Bronchial epithelial cell (primary cell): ENCODE results near the gene CYRIA. TPM values are rescaled to one million over a fixed set of nuclear protein-coding genes. Genes with fewer than 3 reads are reported as not detected.

ENCODE experiments used
- DNase-seq: peaks from one replicate; pipeline ENCODE4 v3.0.0-alpha.2; 2010; ENCODE audit warnings: low read depth
- FAIRE-seq: peaks from 2 replicates; lab custom pipeline; 2011; peaks lifted over from hg19 to GRCh38; lab: Jason Lieb, UNC
- H3K27me3 ChIP-seq: 2 replicates; pipeline ENCODE4 v1.5.1; 2011; ENCODE audit warnings: low read length; ENCODE audit not compliant: control insufficient read depth, insufficient read depth
- H3K36me3 ChIP-seq: 2 replicates; pipeline ENCODE4 v1.5.1; 2011; ENCODE audit warnings: low read length; ENCODE audit not compliant: control insufficient read depth, insufficient read depth
- H3K4me3 ChIP-seq: 2 replicates; pipeline ENCODE4 v1.5.1; 2011; ENCODE audit warnings: mild to moderate bottlenecking, low read depth, low read length, control low read depth
- total RNA-seq: library from RNA; depleted of rRNA; stranded (reverse); fragments of >200 nt; gene quantifications from 2 replicates; pipeline ENCODE4 v1.2.1, GENCODE V29; 2014
- TF ChIP-seq, protein P1 (sequence below): IDR thresholded peaks from 2 replicates; pipeline ENCODE4 v1.5.1; 2011; ENCODE audit warnings: mild to moderate bottlenecking, moderate library complexity, low read length, control low read depth, inconsistent platforms; ENCODE audit not compliant: insufficient read depth, severe bottlenecking

CYRIA gene
- total RNA-seq, 1 donor from 2014 or later: 0.79 TPM

DNA sequence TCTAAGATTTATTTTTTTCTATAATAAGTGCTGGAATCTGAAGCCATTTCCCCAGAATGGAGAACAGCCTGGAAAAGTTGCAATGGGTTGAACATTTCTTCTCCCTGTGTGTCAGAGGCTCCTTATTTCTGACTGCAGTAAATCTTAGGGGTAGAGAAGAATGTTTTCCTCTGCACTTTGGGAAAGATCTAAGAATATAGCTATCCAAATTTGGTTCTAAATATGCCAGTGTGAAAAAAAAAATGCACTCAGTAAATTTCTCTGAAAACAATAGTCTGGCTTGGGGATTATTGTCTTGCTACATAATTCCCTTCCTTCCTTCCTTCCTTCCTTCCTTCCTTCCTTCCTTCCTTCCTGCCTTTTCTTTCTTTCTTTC lies 19.7 kb upstream of the CYRIA start:
- DNase-seq (no peak), FAIRE-seq (no peak)
- Histone ChIP-seq H3K4me3 (no peak overlapping the region), H3K36me3 (no peaks in the 10 kb centered on the region), H3K27me3 (no peaks in the 10 kb centered on the region)
- TF ChIP-seq, protein P1, sequence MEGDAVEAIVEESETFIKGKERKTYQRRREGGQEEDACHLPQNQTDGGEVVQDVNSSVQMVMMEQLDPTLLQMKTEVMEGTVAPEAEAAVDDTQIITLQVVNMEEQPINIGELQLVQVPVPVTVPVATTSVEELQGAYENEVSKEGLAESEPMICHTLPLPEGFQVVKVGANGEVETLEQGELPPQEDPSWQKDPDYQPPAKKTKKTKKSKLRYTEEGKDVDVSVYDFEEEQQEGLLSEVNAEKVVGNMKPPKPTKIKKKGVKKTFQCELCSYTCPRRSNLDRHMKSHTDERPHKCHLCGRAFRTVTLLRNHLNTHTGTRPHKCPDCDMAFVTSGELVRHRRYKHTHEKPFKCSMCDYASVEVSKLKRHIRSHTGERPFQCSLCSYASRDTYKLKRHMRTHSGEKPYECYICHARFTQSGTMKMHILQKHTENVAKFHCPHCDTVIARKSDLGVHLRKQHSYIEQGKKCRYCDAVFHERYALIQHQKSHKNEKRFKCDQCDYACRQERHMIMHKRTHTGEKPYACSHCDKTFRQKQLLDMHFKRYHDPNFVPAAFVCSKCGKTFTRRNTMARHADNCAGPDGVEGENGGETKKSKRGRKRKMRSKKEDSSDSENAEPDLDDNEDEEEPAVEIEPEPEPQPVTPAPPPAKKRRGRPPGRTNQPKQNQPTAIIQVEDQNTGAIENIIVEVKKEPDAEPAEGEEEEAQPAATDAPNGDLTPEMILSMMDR: no peak

GRCh38 chr2:16684676-16685339 lies 19.2 kb upstream of the CYRIA start:
- no peaks in the 10 kb centered on the region for H3K36me3 ChIP-seq
- no peak for DNase-seq
- no peak overlapping the region for H3K4me3 ChIP-seq
- H3K27me3 ChIP-seq: no peaks in the 10 kb centered on the region
- TF ChIP-seq, protein P1: no peak
- no peak for FAIRE-seq

GRCh38 chr2:16683576-16683975 lies 17.9 kb upstream of the CYRIA start:
- TF ChIP-seq, protein P1: no peak
- no peak for DNase-seq
- Histone ChIP-seq H3K36me3 (no peaks in the 10 kb centered on the region), H3K27me3 (no peaks in the 10 kb centered on the region), H3K4me3 (no peak overlapping the region)
- FAIRE-seq: no peak

GRCh38 chr2:16682431-16683118 lies 16.9 kb upstream of the CYRIA start:
- Histone ChIP-seq H3K36me3 (no peaks in the 10 kb centered on the region), H3K4me3 (no peak overlapping the region), H3K27me3 (no peaks in the 10 kb centered on the region)
- no peak for DNase-seq
- FAIRE-seq: no peak
- TF ChIP-seq, protein P1: no peak

DNA sequence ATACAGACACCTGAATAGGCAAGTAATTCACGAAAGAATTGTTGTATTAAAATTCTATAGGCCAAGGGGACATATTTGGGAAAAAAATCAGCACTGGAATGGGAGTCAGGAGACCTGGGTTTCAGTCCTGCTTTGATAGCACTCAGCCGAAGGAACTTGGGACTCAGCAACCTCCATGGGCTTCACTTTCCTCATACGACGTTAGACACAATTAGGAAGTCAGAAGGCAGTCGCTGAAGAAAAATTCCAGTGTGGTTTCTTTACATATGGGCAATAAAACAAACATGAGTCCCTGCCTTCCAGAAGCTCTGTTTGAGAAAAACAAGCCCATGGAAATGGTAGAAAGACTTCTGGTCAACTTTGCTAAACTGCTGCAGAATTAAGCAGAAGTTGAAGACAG lies 15.1 kb upstream of the CYRIA start:
- no peaks in the 10 kb centered on the region for H3K36me3 ChIP-seq
- FAIRE-seq (no peak), DNase-seq (no peak)
- H3K27me3 ChIP-seq: no peaks in the 10 kb centered on the region
- H3K4me3 ChIP-seq: no peak overlapping the region
- TF ChIP-seq, protein P1: no peak
